SH-SY5Y (cell line): Measurements from ENCODE around the gene HCFC1.

Experiments used
- GATA2 ChIP-seq: IDR thresholded peaks from 2 replicates; pipeline ENCODE4 v1.6.1; 2011; ENCODE audit warnings: mild to moderate bottlenecking, low read depth, low read length
- GATA3 ChIP-seq: IDR thresholded peaks from 2 replicates; pipeline ENCODE4 v1.6.1; 2011; ENCODE audit warnings: low read depth, mild to moderate bottlenecking, low read length, moderate library complexity

Gene HCFC1

GRCh38 chrX:153945956-153946943 is 25.4 kb downstream of the HCFC1 start:
- no peak for TF ChIP-seq GATA3
- no peak for TF ChIP-seq GATA2

GRCh38 chrX:153944800-153945150 is 26.8 kb downstream of the HCFC1 start:
- TF ChIP-seq GATA3 (no peak), GATA2 (no peak)

GRCh38 chrX:153944140-153944799 is 27.3 kb downstream of the HCFC1 start, which contains the start of gene RENBP:
RENBP (minus strand) TSS chrX:153944643; CDS start chrX:153944610, 33 bp downstream.
- TF ChIP-seq GATA3 = no peak
- no peak for TF ChIP-seq GATA2

- TF ChIP-seq GATA3 (no peak), GATA2 (no peak)
Observed at GRCh38 chrX:153941336-153942252, 30.0 kb downstream of the HCFC1 start.

- TF ChIP-seq GATA3 (no peak), GATA2 (no peak)
Observed at GRCh38 chrX:153939573-153939972, 32.0 kb downstream of the HCFC1 start.

GRCh38 chrX:153938226-153938786 is 33.3 kb downstream of the HCFC1 start:
- no peak for TF ChIP-seq GATA3
- no peak for TF ChIP-seq GATA2

GRCh38 chrX:153937056-153937455 is 34.6 kb downstream of the HCFC1 start:
- TF ChIP-seq GATA2 (no peak), GATA3 (no peak)

- TF ChIP-seq GATA3 (no peak), GATA2 (no peak)
Observed at GRCh38 chrX:153935326-153935851, 36.2 kb downstream of the HCFC1 start.

- no peak for TF ChIP-seq GATA3
- no peak for TF ChIP-seq GATA2
Observed at GRCh38 chrX:153934762-153935325, 36.8 kb downstream of the HCFC1 start, which contains the start of gene NAA10. NAA10 (minus strand) TSS chrX:153935037; CDS start chrX:153934904, 133 bp downstream.

- TF ChIP-seq GATA3 (no peak), GATA2 (no peak)
Observed at GRCh38 chrX:153934148-153934761, 37.4 kb downstream of the HCFC1 start.

- TF ChIP-seq GATA2 (no peak), GATA3 (no peak)
Observed at GRCh38 chrX:153933748-153934147, 37.9 kb downstream of the HCFC1 start.

GRCh38 chrX:153932220-153932915 is 39.2 kb downstream of the HCFC1 start:
- TF ChIP-seq GATA3 (no peak), GATA2 (no peak)
